IPS-20b (cell line): ENCODE results near the gene PPP1R37.

Experiments
- H3K27ac ChIP-seq: one replicate; pipeline ENCODE4 v1.5.1; 2013; ENCODE audit warnings: low read length
- H3K27me3 ChIP-seq: 2 replicates; pipeline ENCODE4 v1.6.1; 2013; ENCODE audit warnings: mild to moderate bottlenecking, low read length, inconsistent platforms; ENCODE audit not compliant: insufficient read depth
- H3K36me3 ChIP-seq: 2 replicates; pipeline ENCODE4 v1.6.1; 2013; ENCODE audit warnings: low read depth, mild to moderate bottlenecking, inconsistent platforms, low read length, moderate library complexity; ENCODE audit not compliant: insufficient read depth
- H3K4me1 ChIP-seq: 2 replicates; pipeline ENCODE4 v1.6.1; 2013; ENCODE audit warnings: mild to moderate bottlenecking, control low read depth, inconsistent platforms, low read length, moderate library complexity; ENCODE audit not compliant: insufficient read depth
- H3K4me3 ChIP-seq: 2 replicates; pipeline ENCODE4 v1.5.1; 2013; ENCODE audit warnings: mild to moderate bottlenecking, low read length, inconsistent platforms
- H3K9ac ChIP-seq: 2 replicates; pipeline ENCODE4 v1.6.1; 2013; ENCODE audit warnings: low read depth, mild to moderate bottlenecking, inconsistent platforms, low read length, moderate library complexity
- H3K9me3 ChIP-seq: 2 replicates; pipeline ENCODE4 v1.6.1; 2013; ENCODE audit warnings: mild to moderate bottlenecking, low read depth, low read length, inconsistent platforms; ENCODE audit not compliant: insufficient read depth

PPP1R37 gene

DNA sequence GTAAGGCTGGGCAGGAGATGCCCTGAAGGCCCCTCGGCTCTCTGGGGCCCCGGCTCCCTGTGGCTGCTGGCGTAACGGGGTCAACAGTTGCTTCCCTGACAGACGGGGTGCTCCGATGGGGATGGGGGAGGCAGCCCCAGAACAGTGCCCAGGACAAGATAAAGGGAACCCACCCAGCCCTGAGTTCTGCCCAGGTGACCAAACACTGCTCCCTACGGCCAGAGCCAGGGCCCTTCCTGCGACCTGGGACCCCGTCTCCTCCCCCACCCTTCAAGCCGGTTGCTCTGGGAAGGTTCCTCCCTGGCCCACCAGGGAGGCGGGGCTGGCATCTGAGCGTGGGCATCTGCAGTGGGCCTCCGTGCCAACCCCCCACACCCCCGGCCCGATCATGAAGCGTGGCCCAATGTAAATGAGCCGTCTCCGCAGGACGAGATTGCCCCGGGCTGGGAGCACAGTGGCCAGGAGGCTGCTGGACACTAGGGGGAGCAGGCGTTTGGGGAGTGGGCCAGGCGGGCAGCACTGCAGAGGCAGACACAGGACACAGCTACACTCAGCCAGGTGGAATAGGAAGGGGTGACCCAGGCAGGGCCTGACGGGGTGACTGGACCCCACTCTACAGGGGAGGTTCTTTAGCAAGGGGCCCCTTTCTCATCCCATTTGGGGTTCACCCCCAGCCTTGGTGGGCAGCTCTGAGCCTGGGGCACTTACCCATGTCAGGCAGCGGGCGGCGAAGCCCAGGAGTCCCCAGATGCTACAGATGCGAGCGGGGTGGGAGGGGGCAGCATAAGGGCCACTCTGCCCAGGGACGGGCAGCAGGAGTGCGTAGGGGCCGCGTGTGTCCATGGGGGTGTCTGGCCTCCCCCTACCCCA lies 69.0 kb downstream of the PPP1R37 start:
- Histone ChIP-seq H3K4me1 (peaks cover 3% of the 10 kb centered on the region; the same call in 1 of the 2 replicates), H3K4me3 (no peak overlapping the region), H3K36me3 (no peaks in the 10 kb centered on the region), H3K9ac (no peak overlapping the region), H3K9me3 (no peaks in the 10 kb centered on the region), H3K27me3 (peaks cover 33% of the 10 kb centered on the region), H3K27ac (no peak overlapping the region)

DNA sequence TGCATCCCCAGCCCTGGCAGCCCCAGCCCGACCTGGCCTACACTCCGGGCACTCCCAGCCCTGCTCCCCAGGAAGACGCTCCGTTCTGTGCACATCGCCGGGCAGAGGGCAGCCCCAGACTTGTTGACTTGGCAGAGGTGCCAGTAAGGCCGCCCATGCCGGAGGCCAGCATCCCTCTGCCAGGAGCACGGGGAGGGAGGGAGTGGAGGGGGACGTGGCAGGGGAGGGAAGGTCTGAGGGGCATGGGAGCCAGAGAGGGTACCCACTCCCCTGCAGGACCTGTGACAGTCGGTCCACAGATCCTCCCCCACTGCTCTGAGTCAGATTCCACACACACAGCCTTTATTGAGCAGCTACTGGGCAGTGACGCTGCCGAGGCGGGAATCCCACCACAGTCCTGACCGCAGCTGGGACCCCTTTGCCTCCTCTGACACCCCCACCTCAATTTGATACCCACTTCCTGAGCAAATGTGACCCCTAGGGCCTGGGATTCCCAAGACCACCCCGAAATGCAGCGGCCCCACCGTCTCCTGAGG lies 69.7 kb downstream of the PPP1R37 start:
- peaks cover 3% of the 10 kb centered on the region; the same call in 1 of the 2 replicates for H3K4me1 ChIP-seq
- H3K9ac ChIP-seq = no peak overlapping the region
- no peak overlapping the region for H3K27ac ChIP-seq

DNA sequence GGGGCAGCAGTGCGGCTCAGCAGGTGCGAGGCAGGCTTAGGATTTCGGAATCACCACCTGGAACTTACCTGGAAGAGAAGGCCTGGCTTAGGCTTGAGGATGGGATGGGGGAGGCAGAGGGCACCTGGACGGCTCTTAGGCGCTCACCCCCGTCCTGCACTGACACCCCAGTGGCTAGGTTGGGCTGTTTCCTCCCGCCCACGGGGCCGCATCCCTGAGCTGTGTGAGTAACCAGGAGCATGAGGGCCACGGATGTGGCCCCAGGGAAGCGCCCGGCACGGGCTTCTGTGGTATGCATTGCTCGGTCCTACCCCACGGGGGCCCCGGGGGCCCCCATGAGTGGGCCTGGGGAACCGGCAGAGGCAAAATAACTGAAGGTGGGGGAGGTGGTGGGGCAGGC lies 70.2 kb downstream of the PPP1R37 start:
- no peak overlapping the region for H3K27ac ChIP-seq
- no peaks in the 10 kb centered on the region for H3K9me3 ChIP-seq
- H3K9ac ChIP-seq = no peak overlapping the region
- no peaks in the 10 kb centered on the region for H3K36me3 ChIP-seq
- peaks cover 25% of the 10 kb centered on the region for H3K27me3 ChIP-seq
- H3K4me3 ChIP-seq = no peak overlapping the region
- peaks cover 3% of the 10 kb centered on the region; the same call in 1 of the 2 replicates for H3K4me1 ChIP-seq

More for the DNA sequence above, 69.7 kb downstream of the PPP1R37 start:
- peaks cover 29% of the 10 kb centered on the region for H3K27me3 ChIP-seq
- H3K9me3 ChIP-seq = no peaks in the 10 kb centered on the region
- no peak overlapping the region for H3K4me3 ChIP-seq
- H3K36me3 ChIP-seq = no peaks in the 10 kb centered on the region

DNA sequence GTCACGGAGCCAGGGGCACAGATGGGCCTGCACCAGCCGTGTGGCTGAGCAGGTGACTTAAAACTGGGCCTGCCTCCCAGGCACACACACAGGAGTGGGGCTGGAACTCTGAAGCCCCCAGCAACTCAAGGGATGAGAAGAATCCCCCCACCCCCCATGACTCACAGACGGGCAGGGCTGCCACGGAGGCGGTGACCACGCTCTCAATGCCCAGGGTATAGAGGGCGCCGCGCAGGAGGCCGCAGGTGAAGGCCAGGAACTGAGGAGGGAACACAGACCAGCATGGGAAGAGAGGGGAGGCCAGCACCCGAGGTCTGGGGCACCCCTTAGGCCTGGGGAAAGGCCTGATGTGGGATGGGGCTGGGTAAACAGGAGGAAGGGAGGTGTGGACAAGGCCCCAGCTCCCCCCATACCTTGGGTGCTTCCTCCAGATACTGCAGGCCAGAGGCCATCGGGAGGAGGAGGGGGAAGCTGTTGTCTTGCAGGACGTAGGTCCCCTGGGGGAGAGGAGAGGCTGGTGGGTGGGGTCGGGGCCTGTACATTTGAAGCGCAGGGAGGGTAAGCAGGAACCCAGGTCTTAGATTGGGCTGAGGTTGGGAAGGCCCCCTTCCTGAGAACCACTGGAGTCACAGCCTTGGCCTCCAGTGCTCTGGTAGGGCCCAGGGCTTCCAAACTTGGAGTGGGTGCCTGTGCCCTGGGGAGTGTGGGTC lies 70.9 kb downstream of the PPP1R37 start:
- H3K4me1 ChIP-seq = peaks cover 3% of the 10 kb centered on the region; the same call in 1 of the 2 replicates
- H3K27me3 ChIP-seq = peaks cover 24% of the 10 kb centered on the region; the same call in 1 of the 2 replicates
- no peak overlapping the region for H3K9ac ChIP-seq
- H3K4me3 ChIP-seq = no peak overlapping the region
- no peaks in the 10 kb centered on the region for H3K36me3 ChIP-seq
- H3K9me3 ChIP-seq = no peaks in the 10 kb centered on the region
- no peak overlapping the region for H3K27ac ChIP-seq

DNA sequence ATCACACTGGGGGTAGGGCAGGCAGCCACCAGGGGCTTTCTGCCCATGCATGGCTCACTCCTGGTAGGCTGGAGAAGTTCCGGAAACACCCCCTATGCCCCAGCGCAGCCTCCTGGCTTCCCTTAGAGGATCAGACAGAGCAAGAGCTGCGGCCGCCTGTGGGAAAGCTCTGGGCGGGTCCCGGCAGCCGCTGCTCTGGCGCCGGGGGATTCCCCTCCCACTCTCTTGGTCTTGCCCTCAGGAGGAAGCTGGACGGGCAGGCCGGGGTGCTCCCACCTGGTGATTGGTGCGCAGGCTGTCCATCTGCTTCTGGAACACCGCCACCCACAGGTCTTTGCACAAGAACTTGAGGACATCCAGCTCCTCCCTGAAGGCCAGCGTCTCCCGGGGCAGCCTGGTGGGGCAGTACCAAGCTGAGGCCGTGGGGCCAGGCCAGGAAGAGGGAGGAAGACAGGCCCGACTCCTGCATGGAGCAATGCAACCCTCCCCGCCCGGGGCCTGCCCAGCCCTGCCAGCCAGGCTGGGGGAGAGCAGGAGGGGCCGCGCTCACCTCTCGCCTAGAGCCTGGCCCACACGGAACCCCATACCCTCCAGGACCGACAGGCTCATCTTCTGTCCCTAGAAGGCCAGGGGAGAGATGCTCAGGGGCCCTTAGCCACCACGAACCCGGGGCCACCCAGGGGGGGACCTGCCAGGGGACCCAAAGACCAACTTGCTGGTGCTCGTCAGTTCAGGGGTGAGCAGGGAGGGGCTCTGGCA lies 71.8 kb downstream of the PPP1R37 start:
- Histone ChIP-seq H3K27ac (no peak overlapping the region), H3K36me3 (no peaks in the 10 kb centered on the region), H3K9ac (no peak overlapping the region), H3K27me3 (peaks cover 21% of the 10 kb centered on the region; the same call in 1 of the 2 replicates), H3K4me1 (peaks cover 3% of the 10 kb centered on the region; the same call in 1 of the 2 replicates), H3K9me3 (no peaks in the 10 kb centered on the region), H3K4me3 (no peak overlapping the region)

DNA sequence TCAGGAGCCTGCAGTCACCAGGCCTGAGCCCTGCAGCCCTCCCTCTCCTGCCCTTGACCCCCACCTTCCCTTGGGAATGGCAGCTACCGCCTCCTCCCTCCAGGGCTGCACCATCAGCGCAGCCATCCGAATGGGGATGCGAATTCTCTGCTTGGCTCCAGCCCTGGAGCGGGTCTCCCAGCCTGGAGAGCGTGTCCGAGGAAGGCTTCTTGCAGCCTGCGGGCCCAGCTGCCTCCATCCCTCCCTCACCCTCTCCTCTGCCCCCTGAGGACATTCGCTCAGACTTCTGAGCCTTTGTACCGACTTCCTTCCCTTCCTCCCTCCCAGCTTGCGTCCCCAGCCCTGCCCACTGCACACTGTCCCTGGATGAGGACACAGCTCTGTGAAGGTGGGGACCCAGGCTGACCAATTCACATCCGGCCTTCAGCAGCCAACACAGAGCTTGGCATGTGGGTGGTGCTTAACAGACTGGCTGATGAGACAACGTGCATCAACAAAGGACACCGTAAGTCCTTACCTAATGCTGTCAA lies 73.8 kb downstream of the PPP1R37 start:
- Histone ChIP-seq H3K9me3 (no peaks in the 10 kb centered on the region), H3K27me3 (peaks cover 1% of the 10 kb centered on the region; the same call in 1 of the 2 replicates), H3K36me3 (no peaks in the 10 kb centered on the region), H3K4me3 (no peak overlapping the region), H3K4me1 (peaks cover 3% of the 10 kb centered on the region; the same call in 1 of the 2 replicates), H3K27ac (no peak overlapping the region), H3K9ac (no peak overlapping the region; the same call in 1 of the 2 replicates)

DNA sequence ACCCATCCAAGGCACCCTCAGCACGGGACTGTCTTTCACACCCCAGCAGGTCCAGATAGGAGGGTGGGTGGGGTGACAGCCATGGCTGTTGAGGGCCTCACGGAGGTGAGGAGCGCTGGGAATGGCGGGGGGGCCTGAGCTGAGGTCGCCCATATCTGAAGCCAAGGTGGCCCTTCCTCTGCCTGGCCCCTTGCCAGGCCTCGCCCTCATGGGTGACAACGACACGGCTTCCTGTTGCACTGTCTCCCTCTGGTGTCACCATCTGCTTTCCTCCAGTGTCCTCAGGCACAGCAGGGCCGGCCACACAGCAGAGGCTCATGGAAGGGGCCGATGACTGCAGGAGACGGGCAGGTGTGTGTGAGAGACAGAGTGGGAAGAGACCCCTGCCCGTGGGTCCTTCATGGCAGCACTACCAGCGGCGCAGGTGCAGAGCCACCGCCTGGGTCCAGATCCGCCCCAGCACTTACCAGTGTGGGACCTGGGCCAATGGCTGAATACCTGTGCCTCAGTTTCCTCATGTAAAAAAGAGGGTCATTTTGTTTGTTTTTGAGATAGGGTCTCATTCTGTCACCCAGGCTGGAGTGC lies 75.9 kb downstream of the PPP1R37 start:
- no peaks in the 10 kb centered on the region for H3K36me3 ChIP-seq
- H3K9ac ChIP-seq = no peak overlapping the region
- H3K4me3 ChIP-seq = no peak overlapping the region
- no peaks in the 10 kb centered on the region for H3K9me3 ChIP-seq
- H3K27me3 ChIP-seq = no peaks in the 10 kb centered on the region
- peaks cover 3% of the 10 kb centered on the region; the same call in 1 of the 2 replicates for H3K4me1 ChIP-seq
- no peak overlapping the region for H3K27ac ChIP-seq

DNA sequence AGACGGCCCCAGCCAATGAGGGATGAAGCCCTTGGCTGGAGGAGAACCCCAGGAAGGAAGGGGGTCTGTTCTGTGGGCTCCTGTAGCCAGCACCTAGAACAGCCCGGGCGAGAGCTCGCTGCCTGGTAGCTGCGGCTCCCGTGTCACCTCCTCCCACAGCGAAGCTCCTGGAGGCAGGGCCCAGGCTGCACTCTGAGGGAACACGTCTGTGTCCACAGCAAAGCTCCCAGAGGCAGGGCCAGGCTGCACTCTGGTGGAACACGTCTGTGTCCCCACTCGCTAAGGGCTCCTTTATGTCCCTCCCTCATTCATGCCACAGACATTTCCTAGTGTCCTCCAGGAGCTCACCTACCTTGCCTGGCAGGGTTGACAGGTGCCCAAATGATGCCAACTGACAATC lies 76.6 kb downstream of the PPP1R37 start:
- no peaks in the 10 kb centered on the region for H3K36me3 ChIP-seq
- H3K9me3 ChIP-seq = no peaks in the 10 kb centered on the region
- no peaks in the 10 kb centered on the region for H3K27me3 ChIP-seq
- no peak overlapping the region for H3K27ac ChIP-seq
- peaks cover 3% of the 10 kb centered on the region; the same call in 1 of the 2 replicates for H3K4me1 ChIP-seq
- no peak overlapping the region for H3K9ac ChIP-seq
- no peak overlapping the region for H3K4me3 ChIP-seq

DNA sequence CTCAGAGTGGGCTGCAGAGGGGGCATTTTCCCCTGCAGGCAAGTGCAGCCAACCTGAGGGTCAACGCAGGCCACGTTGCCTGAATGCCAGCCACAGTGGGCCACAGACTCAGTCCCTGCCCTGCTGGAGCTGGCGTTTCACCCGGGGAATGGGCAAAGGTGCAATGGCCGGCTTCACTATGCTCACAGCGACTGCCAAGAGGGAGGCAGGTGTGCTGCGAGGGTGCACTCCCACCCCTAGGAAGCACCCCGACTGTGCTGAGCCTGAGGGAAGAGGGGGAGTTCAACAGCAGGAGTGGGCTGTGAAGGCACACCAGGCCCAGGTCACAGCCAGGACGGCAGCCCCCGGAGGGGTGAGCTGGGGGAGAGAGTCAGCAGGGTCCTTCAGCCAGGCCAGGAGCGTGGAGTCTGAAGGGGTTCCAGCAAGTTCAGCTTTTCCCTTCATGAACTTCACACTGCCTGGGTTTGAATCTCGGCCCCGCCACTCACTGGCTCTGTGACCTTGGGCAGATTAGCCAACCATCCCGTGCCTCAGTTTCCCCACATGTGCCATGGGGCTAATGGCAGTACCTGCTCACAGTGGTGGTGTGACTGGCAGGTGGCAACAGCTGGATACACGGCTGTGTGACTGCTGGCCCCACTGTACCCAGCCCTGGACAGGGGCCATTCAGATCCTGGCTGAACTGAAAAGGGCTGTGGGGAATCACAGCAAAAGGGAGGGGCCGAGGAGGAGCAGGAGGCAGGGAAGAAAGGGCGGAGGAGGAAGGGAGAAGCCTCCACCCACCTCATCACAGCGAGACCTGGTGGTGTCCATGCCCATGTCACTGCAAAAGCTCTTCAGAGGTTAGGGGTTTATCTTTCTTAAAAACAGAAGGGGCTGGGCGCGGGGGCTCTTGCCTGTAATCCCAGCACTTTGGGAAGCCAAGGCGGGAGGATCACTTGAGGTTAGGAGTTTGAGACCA lies 77.4 kb downstream of the PPP1R37 start:
- Histone ChIP-seq H3K9me3 (no peaks in the 10 kb centered on the region), H3K27me3 (no peaks in the 10 kb centered on the region), H3K27ac (no peak overlapping the region), H3K4me1 (peaks cover 3% of the 10 kb centered on the region; the same call in 1 of the 2 replicates), H3K9ac (no peak overlapping the region), H3K36me3 (no peaks in the 10 kb centered on the region), H3K4me3 (no peak overlapping the region)

DNA sequence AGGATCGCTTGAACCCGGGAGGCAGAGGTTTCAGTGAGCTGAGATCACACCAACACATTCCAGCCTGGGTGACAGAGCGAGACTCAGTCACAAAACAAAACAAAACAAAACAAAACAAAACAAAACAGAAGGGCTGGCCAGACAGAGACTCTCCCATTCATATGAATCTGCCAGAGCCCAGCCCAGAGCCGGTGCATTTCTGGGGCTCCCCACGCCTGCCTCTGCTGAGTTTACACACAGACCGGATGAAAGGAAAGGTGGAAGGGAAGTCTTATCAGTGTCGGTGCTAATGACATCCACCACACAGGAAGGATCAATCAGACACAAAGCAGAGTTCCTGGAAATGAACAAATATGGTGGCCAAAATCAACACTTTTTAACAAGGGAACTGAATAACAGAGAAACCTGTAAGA lies 78.2 kb downstream of the PPP1R37 start:
- peaks cover 3% of the 10 kb centered on the region; the same call in 1 of the 2 replicates for H3K4me1 ChIP-seq
- H3K27ac ChIP-seq = no peak overlapping the region

More for the DNA sequence above, 78.2 kb downstream of the PPP1R37 start:
- Histone ChIP-seq H3K27me3 (no peaks in the 10 kb centered on the region), H3K9me3 (no peaks in the 10 kb centered on the region), H3K4me3 (no peak overlapping the region), H3K9ac (no peak overlapping the region), H3K36me3 (no peaks in the 10 kb centered on the region)
